CD4-positive, alpha-beta T cell treated with Interleukin-17A for 1 hour (primary cell): ENCODE results near the gene CTU2.

Experiments
- DNase-seq: peaks from one replicate; pipeline ENCODE4 v3.0.0-alpha.2; 2020

Gene CTU2

DNA sequence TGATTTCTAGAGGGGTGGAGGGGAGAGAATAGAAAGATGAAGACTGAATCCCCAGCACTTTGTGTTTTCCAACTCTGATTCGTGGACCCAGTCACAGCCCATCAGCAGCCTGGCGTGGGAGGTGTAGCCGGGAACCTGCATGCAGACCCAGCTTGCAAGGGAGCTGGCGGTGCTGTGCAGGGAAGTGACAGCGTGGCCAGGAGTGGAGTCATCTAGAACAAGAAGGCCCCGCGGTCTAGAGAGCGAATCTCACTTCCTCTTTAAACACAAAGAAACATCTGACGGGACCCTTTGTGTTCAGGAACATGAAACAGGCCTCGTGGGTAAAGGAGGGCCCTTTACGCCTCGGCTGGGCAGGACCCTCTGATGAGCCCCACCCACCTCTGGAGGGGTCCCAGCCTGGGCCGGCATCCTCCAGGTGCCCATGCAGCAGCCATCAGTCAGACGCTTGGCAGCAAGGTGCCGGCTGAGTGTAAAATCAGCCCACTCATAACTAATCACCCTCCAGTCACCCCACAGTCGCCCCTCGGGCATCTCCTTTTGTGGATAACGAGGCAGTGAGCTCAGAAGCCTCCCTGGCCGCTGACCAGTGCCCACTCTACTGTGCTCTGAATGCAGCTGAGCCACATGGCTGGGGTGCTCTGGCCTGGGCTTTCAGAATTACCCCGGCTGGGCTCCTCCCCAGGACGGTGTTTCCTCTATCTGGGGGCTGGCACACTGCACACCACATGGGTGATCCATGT is 24.4 kb upstream of the CTU2 start:
- peak; percentile 57 for DNase-seq

DNA sequence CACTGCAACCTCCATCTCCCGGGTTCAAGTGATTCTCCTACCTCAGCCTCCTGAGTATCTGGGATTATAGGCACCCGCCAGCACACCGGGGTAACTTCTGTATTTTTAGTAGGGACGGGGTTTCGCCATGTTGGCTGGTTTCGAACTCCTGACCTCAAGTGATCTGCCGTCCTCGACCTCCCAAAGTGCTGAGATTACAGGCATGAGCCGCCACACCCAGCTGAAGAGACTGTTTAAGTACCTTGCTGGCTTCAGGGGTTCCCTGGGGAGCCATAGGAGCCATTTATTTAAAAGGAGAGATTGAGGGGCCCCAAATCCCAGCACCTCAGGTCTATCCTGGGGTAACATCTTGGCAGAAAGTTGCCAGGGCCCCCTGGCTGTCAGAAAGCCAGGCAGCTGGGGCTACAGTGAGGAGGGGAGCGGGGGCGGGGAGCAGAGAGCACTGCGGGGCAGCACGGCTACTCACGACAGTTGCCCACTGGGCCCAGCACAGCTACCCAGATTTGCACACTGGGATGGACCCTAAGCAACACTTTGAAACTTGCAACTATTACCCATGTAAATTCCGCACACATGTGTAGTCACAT is 21.6 kb upstream of the CTU2 start:
- DNase-seq: no peak

DNA sequence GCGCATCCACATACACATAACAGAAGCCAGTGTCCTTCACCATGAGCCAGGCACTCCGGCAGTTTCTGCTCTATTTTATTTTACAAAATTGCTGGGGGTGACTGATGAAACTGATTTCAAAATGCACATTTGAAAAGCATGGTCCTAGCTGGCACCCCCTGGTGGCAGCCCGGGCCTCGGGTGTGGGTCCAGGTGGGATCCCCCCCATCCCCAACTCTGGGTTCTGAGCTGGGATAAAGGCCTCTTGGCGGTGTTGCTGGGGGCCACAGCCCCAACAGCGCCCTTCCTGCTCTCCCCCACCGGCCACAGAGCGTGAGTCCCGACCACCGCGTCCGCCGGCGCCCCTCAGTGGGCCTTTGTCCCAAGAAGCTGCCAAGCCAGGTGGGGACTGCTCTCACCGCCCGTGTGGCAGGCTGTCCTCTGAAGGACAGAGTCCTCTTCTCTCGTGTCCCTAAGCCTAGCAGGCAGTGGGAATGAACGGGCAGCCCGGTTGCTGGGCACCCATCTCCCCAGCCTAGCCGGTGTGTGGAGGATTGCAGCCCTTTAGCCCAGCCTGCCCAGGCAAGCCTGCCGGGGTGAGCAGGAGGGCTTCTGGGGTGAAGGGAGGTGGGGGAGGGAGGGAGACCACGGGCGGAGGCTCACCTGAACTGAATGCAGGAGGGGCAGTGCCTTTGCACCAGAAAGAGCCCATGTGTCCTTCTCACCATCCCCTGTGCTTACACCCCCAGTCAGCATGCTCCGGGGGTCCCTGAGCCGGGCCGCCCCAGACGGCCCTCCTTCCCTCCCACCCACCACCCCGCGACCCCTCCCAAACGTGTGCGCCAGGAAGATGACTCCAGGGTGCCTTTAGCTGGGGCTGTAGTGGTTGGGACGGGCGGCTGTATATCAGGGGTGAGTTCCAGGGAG is 20.9 kb upstream of the CTU2 start:
- peak; percentile 64 for DNase-seq

DNA sequence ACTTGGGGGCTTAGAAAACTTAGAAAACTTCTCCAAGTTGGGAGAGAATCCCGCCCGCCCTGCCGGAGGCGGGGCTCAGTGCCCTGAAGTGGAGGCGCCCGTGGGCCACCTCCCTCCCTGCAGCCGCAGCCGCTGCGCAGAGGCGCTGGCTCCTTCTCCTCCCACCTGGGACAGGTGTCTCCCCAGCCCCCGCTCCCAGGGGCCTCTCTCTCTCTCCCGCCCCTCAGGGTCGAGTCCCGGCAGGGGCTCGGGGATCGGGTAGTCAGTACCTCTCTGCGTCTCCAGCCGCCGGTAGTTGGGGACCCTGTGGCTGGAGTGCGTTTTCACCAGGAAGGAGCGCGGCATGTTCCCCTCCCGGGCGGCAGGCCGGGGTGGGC is 20.3 kb upstream of the CTU2 start:
- no peak for DNase-seq

DNA sequence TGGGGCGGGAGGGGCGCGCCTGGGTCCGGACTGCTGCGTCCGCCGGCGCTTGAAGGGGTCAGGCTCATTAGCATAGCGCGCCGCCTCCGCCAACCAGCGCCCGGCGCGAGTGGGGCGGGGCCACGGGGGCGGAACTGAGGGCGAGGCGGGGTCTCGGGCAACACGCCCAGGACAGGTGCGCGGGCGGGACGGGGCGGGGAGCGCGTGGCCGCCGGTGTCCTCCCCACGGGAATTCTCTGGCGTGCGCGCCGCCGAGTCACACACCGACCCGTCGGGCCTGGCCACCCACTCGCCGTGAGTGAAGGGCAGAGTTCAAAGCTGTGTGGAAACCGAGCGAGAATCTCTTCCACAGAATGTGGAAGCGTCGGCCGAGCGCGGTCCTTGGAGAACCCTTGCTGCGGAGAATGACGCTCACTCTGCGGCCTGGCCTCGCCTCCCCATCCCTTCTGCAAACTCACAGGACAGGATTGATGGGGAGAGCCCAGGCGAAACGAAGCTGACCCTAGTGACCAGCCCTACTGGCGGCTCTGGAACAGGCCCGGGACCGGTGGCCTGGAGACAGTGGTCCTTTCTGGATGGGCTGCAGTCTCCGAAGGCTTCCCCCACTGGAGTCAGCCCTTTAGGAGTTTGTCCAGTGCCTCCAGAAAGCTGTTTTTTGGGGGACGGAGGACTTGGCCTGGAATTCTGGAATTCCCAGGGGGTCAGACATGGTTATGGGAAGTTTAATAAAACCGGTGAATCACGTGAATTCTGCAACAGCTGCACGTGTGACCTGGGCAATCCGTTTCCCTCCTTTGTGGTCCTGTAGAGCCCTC is 19.7 kb upstream of the CTU2 start, which contains the start of gene SNAI3:
Gene SNAI3, minus strand, starts transcription at position 69 of the 815 bp plus-strand sequence. CDS start 101 bp downstream, outside the sequence.
- peak; percentile 86 for DNase-seq

DNA sequence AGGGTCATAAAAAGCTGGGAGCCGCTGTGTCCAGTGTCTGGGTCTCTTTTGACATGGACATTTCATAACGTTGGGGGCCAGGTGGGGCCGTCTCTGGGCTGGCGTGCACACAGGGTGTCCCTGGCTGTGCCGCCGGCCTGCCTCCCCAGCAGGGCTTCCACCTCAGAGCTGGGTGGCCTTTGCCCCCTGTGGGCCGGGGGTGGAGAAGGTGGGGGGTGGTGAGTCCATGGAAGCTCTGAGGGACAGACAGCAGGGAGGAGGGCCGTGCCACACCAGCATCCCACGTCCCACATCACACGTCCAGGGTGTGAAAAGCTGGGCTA is 19.1 kb upstream of the CTU2 start:
- no peak for DNase-seq

DNA sequence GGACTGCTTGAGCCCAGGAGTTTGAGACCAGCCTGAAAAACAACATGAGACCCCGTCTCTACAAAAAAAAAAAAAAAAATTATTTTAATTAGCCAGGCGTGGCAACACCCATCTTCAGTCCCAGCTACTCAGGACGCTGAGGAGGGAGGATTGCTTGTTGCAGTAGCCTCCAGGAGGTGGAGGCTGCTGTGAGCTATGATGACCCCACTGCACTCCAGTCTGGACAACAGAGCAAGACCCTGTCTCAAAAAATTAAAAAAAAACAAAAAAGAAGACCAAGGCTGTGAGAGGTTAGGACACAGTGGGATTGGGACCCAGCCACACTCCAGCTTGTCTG is 18.7 kb upstream of the CTU2 start:
- no peak for DNase-seq

DNA sequence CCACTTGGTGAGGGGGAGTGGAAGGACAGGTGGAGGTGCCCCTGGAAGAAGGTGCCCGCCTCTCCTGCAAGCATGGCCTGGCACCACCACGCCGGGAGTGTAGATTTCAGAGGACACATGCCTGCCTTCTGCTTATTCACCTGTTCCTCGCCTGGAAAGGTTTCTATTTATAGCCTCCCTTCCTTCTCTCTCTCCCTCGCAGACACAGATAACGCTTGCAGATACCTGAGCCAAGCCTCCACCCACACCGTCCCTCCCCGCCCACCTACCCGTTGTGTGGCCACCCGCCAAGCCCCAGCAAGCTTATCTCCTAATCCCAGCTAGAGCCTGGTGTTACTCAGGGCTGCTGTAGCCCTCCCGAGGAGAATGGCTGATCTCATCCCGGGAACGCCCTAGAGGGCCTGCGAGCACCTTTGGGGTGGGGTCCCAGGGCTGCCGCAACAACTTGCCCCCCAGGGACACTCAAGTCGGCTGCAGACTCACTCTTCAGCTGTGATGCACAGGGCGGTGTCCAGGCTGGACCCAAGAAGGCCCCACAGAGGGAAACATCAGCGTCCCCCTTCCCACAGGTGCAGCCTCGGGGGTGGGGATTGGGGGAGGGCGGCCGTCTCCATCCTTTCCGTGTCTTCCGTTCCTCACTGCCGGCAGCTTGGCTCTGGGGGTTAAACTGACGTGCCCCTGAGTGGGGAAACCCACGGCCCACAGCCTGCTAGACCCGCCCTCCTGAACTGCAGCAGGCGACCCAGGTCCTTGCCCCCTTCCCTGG is 18.1 kb upstream of the CTU2 start:
- no peak for DNase-seq

DNA sequence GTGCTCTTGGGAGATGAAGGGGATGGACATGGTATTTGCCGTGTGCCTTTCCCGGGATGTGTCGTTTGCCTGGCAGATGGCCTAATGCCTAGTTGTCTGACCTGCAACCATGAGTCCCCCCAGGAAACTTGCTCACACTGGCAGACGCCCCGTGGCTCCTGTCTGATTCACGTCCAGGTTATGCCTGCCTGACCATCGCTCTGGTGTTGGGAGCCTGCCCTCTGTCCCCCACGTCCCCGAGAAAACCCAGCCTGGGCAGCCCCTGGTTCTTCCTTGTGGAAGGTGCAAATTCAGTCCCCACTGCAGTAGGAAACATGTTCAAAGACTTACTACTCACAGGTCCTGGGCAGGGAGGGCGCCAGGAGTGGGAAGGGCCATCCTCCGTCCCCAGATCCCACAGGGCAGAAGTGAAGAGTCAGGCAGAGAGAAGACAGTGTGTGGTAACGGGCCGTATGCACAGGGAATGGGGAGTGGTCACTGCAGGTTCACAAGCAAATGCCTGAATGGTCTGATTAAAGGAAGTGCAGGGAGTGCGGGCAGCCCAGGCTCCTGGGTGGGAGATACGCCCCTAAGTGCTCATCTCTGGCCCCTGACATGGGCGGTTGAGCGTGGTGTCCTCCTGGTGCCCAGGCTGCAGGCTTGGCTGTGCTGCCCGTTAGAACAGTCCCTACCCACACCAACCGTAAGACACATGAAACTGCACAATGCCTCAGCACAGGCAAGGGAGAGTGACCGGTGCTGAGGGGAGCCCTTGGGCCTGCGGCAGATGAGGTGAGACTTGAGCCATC is 15.8 kb upstream of the CTU2 start:
- DNase-seq: no peak

DNA sequence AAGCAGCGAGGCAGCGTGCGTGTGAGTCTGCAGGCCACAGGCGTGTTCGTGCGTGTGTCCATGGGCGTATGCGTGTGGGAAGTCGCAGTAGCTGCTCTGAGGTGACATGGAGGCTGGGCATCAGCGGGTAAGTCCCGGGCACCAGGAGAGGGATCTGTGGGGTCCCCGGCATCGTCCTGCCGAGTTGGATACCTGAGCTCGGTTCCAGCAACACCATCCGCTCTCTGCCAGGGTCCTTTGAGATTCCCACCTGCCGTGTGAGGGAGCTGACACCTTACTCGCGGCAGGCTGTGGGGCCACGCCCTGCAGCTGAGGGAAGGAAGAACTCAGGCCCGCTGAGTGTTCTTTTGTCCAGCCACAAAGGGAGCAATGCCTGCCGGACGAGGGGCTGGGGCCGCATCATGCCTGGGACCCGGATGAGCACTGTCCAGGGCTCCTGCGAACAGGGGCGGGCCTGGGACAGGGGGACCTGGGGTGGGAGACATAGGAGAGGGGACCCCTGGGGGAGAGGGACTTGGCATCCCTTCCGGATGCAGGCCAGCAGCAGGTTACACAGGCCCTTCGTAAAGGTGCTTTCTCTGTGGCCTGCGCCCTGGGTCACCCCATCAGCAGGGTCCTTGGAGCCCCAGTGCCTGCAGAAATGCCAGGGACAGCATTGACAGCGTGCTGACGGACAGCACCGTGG is 15.0 kb upstream of the CTU2 start:
- DNase-seq: no peak

DNA sequence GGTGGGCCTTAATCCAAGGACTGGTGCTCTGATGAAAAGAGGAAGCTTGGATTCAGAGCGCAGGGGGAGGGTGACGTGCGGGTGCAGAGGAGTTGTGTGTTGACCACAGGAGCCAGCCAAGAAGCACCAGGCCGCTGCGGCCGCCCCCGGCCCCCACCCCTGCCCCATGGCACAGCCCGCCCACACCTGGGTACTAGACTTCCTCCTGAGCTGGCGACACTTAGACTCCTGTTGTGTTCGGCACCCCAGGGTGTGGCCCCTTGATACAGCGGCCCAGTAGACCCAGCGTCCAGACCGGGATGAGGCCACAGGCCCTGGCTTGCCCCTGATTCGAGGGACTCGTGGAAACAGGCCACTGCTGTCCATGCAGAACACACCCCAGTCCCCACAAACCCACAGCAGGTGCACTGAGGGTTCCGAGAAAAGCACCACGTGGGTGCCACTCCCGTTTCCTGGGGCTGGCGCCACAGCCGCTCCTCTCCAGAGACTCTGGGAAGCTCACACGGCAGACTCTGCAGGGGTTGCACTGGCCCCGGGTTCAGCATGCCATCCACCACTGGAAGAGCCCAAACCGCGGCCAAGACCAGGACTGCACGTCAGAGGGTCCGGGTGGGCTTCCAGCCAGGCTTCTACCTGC is 14.3 kb upstream of the CTU2 start:
- DNase-seq: no peak

DNA sequence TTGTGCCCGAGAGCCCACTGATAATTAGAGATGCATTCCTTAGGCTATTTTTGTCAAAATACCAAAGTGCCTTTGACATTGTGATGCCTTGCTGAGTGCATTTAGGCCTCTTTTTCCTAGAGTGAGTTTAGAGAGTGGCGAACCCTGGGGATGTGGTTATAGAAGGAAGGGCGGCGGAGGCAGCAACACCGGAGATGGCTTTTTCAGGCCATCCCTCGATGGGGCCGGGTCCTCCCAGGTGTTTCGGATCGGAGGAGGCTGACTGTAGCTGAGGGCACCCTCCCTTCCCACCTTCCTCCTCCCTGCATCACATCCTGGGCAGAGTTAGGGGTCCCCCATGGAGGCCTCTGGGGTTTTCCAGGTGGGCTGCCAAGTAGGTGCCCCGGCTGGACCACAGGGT is 13.4 kb upstream of the CTU2 start:
- DNase-seq: no peak

DNA sequence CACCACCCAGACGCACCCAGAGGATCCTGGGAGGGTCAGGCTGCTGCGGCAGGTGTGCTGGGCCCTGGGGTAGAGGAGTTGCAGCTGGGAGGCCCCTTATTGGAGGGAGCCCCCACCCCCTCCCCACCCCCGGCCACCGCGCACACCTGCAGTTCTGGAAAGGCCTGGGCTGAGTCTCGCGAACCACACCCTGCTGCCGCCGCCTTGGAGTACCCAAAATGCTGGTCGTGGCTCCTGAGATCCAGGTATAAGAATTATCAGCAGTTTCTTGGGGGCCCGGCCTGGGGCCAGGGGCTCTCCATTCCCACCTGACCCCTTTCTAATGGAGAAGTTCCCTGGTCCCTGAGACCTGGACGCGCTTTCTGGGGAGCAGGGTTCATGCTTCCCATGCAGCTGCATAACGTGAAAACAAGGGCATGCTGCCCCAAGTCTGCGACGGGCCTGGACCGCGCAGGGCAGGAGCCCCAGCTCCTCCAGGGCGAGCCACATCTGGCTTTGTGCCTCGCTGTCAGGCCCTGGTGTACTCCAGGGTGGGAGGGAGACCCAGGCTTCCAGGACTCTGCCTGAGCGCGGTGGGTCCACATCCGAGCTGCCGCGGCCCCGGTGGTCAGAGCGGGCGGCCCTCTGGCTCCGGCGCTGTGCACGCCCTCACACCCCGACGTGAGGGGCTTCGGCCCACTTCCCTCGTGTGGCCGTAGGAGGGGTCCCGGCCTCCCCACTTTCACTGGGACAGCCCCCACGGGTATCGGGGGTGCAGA is 12.7 kb upstream of the CTU2 start:
- no peak for DNase-seq

DNA sequence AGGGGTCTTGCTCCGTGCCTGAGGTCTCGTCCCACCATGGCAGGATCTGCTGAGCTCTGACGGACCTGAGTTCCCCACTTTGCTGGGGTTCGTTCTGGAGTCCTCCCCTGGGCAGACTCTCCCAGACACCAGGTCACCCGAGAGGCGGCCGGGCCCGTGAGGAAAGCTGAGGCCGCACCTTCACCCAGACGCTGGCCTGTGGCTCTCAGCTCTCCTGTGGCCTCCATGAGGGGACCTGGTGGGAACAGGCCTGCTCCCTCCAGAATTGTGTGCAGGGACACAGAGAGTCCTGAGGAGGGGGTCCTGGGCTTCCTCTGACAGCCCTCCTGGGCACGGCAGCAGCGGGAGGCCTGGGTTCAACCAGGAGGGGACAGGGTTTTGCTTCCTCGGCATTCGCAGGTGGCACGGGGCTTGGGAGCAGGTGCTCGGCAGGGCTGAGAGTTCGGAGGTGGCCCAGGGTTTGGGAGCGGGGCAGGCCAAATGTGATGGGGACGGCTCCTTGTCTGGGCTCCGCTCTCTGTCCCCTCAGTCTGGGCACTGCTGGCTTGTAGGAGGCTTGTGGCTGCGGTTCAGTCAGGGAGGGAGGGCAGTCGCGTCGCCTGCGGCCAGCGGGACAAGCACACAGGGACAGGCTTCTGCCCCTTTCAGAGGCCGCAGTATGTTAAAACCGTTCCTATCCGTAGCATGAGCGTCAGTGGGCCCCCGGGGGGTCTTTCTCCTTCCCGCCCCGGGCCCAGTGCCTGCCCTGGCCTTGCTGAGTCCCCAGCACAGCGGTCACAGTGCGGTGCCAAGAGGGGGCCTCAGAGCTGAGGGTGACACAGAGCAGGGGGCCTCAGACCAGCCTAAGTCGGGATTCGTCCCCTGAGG is 11.8 kb upstream of the CTU2 start:
- DNase-seq: no peak

DNA sequence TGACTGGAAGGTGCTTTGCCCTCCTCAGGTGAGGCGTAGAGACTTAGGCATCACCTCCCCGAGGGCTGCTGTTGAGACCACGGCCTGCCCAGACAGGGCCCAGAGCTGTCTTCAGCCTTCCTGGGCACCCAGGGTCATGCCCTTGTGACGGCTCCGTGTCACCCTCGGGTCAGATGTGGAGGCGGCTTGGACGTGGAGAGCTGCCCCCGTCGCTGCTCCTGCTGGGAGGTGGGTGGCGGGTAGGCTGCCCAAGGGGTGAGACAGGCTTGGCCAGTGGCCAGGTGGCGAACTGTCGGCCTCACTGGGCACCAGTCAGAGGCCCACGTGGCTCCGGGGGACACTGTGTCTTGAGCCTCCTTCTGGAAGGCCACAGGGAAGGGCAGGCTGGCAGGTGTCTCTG is 11.1 kb upstream of the CTU2 start:
- no peak for DNase-seq

DNA sequence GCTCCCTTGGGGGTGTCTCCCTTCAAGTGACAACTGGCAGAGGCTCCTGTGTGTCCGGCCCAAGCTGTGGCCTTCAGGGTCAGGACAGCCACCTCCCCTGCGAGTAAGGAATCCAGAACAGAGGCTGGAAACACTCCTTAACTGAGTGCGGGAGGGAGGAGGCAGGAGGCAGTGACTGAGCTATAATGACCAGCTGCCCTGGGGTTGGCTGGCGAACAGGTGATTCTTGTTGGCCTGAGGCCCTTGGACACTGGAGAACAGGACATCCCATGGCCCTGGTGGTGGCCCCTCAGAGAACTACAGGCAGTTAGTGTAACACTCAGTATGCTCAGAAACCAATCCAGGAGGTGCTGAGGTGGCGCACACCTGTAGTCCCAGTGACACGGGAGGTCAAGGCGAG is 10.6 kb upstream of the CTU2 start:
- DNase-seq: no peak

DNA sequence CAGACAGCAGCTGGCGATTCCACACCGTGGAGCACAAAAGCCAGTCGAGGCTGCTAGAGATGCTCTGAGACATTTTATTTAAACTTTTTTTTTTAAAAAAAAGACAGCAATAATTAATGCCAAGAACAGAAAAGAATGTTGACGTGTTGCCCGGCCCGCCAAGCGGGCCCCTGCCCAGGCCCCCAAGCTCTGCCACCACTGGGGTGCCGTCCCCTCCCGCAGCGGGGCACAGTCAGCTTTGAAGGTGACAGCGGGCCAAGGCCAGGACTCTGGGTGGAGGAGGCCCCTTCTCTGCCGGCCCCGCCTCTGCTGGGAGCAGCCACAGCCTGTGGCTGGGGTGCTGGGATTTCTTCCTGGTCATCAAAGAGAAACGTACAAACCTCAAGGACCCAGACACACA is 9.9 kb upstream of the CTU2 start:
- no peak for DNase-seq

DNA sequence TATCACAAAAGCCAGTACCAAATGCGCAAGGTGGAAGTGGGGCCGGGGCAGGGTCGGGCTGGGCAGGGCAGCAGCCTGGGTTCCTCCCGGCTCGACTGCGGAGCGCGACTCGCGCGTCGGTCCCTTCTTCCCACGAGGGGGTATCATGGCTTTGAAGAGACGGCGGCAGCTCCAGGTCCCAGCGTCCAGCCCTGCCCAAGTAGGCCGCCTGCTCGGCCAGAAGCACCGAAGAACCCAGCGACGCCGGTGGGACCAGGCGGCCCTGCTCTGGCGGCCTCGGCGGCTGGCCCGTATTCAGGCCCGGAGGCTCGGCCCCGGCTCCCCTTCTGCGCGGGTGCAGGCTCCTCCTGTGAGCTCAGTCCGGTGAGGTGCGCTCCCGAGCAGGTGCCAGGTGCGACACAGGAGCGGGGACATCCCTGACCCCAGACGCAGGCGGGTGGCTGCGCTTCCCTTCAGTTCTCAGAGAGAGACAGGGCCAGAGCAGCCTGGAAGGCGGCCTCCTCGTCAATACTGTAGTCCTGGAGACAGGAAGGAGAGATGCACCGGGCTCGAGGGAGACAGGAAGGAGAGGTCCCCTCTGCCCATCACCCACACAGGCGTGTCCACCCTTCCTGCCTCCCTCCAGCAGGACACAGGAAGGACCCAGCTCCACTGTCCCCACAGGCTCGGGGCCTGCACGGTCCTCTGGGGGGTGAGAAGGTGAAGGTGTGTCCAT is 9.0 kb upstream of the CTU2 start:
- no peak for DNase-seq
